ENCODE results near the gene DECR2. TPM values are rescaled to one million over a fixed set of nuclear protein-coding genes. Genes with fewer than 3 reads are reported as not detected.
"Not testable (repeated sequence)": the region's sequence is repeated elsewhere in the genome, so short reads cannot be mapped to it uniquely, and the experiment has no call there.

The DECR2 gene
- total RNA-seq, 1 donor from 2014 or later = 21.5 TPM

DNA sequence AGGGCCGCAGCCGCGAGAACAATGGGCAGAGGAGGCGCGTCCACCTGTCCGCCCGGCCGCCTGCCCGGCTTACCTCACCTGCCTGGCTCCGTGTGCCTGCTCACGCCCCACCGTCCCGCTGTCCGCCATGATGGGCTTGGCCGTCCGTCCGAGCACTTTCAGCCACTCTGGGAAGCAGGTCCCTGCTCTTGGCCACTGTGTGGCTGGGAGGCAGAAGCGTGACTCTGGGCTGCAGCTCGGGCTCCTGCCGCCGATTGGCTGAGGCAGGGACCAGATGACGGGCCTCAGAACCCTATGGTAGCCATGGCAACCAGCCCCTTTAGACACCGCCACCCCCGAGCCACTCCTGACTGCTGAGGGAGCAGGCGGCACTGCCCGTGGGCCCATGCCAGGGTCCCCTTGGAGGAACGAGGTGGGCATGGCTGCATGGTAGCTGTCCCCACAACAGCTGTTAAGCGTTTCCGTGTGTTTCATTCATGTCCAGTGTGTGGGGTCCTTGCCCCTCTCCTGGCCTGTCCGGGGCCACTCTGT, 40.3 kb upstream of the DECR2 start:
- H3K9me3 Mint-ChIP-seq = no peaks in the 10 kb centered on the region
- peaks cover 6% of the 10 kb centered on the region for H3K4me1 Mint-ChIP-seq (ENCODE audit: unreplicated experiment)
- no peak overlapping the region for H3K27ac Mint-ChIP-seq
- TF ChIP-seq, protein P1, sequence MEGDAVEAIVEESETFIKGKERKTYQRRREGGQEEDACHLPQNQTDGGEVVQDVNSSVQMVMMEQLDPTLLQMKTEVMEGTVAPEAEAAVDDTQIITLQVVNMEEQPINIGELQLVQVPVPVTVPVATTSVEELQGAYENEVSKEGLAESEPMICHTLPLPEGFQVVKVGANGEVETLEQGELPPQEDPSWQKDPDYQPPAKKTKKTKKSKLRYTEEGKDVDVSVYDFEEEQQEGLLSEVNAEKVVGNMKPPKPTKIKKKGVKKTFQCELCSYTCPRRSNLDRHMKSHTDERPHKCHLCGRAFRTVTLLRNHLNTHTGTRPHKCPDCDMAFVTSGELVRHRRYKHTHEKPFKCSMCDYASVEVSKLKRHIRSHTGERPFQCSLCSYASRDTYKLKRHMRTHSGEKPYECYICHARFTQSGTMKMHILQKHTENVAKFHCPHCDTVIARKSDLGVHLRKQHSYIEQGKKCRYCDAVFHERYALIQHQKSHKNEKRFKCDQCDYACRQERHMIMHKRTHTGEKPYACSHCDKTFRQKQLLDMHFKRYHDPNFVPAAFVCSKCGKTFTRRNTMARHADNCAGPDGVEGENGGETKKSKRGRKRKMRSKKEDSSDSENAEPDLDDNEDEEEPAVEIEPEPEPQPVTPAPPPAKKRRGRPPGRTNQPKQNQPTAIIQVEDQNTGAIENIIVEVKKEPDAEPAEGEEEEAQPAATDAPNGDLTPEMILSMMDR (conservative IDR thresholded peaks at IDR 0.05) = no peak
- peaks cover 3% of the 10 kb centered on the region for H3K27me3 Mint-ChIP-seq
- no peaks in the 10 kb centered on the region for H3K36me3 Mint-ChIP-seq
- no peak overlapping the region for H3K4me3 Mint-ChIP-seq
- DNase-seq (ENCODE audit: extremely low spot score, unreplicated experiment) = no peak

DNA sequence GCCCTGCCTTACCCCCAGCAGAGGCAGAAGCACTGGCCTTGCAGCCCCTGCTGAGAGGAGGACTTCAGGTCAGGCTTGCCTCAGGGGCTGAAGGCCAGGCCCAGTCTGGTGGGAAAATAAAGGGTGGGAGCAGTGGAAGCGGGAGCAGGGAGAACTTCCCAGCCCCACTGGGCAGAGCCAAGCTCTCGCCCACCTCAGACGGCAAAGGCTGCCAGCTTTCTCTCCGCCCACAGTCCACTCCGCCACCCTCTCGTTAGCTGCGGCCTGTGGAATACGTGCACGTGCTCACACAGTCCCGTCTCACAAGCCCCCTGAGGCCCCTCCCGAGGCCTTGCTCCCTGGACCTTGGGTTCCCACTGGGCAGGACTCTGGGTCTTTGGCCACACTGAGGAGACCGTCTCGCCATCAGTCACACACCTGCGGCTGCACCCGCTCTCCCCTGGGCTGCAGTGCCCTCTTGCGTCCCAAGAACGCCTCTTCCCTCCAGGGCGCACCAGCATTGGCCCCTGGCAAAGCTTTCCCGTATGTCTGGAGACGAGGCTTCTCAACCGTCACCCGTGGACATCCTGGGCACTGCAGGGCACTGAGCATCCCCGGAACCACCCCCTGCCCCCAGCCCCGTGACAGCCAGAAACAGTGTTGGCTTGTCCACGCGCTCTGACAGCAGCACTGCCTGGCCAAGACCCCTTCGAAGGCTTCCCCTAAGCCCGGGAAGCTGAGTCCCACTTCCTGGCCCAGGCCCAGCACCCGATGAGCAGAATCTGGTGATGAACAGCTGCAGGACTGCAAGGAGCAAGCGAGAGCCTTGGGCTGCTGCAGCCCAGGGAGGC, 39.6 kb upstream of the DECR2 start:
- H3K27me3 Mint-ChIP-seq = peaks cover 3% of the 10 kb centered on the region
- H3K4me3 Mint-ChIP-seq = no peak overlapping the region
- H3K27ac Mint-ChIP-seq = no peak overlapping the region
- TF ChIP-seq, protein P1 (conservative IDR thresholded peaks at IDR 0.05) = peak; percentile 83
- DNase-seq (ENCODE audit: extremely low spot score, unreplicated experiment) = no peak
- peaks cover 6% of the 10 kb centered on the region for H3K4me1 Mint-ChIP-seq (ENCODE audit: unreplicated experiment)
- H3K36me3 Mint-ChIP-seq = peaks cover 2% of the 10 kb centered on the region
- no peaks in the 10 kb centered on the region for H3K9me3 Mint-ChIP-seq

DNA sequence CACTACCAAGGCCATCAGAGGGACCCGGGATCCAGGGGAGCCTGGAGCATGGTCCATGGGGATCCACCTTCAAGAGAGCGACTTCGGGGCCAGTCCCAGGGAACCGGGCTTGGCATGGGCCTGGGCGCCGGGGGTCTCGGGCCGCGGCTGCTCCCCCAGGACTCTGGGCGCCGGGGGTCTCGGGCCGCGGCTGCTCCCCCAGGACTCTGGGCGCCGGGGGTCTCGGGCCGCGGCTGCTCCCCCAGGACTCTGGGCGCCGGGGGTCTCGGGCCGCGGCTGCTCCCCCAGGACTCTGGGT, 39.0 kb upstream of the DECR2 start:
- H3K4me1 Mint-ChIP-seq (ENCODE audit: unreplicated experiment); H3K4me3 Mint-ChIP-seq; DNase-seq (ENCODE audit: extremely low spot score, unreplicated experiment); H3K27me3 Mint-ChIP-seq; H3K9me3 Mint-ChIP-seq; H3K36me3 Mint-ChIP-seq; H3K27ac Mint-ChIP-seq: not testable (repeated sequence)

DNA sequence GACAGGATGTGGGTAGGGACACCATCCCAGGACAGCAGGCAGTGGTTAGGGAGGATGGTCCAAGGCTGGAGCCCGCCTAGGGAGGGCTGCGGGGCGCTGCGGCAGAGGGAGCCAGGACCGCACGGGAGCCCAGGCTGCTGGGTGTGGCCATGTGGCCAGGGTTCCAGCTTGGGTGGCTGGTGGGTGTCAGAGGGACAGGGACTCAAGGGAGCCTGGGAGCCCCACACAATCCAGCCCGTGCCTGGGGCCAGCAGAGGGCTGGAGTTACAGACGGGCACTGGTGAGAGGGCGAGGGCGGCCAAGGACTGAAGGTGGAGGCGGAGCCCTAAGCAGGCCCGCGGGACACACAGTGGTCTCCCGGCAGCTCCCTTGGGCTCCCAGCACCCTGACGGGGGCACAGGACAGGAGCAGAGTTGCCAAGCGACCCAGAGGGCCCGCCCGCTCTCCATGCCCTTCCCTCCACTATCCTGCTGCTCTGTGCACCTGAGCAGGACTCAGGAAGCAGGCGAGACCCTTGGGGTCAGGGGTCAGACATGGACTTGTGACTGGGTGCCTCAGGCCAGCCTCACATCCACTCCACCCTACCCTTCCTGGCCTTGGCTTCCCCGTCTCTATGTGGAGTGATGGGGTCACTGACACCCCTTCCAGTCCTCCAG, 38.4 kb upstream of the DECR2 start:
- peaks cover 6% of the 10 kb centered on the region for H3K4me1 Mint-ChIP-seq (ENCODE audit: unreplicated experiment)
- no peak for DNase-seq (ENCODE audit: extremely low spot score, unreplicated experiment)
- H3K36me3 Mint-ChIP-seq = peaks cover 3% of the 10 kb centered on the region
- TF ChIP-seq, protein P1 (conservative IDR thresholded peaks at IDR 0.05) = no peak
- H3K27ac Mint-ChIP-seq = no peak overlapping the region
- no peaks in the 10 kb centered on the region for H3K9me3 Mint-ChIP-seq
- peaks cover 3% of the 10 kb centered on the region for H3K27me3 Mint-ChIP-seq
- no peak overlapping the region for H3K4me3 Mint-ChIP-seq

DNA sequence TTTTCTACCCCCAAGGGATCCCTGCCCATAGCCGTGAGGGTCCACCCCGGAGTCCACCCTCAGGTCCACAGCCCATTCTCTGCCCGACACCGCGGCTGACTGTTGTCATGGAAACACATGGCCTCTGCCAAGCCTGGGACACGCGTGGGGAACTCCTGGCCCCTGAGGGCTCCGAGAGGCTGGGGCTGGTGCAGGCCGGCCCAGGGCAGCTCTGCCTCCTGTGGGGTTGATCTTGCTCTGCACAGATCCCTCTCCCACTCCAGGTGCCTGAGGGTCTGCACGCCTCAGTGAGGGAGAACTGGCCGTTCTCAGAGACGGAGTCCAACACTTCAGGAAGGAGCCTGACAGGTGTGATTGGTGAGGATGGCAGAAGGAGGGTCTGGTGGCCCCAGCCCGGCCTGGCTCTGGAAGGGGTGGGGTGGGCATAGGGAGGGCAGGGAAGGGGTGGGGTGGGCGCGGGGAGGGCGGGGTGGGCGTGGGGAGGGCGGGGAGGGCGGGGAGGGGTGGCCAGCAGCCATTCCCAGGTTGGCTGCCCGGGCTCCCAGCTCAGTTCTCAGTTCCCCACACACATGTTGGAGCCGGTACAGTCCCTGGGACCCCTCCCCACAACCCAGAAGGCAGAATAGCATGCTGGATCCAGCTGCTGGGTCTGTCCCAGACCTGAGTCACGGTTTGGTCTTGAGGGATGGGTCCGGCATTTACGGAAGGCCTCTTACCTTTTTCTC, 37.8 kb upstream of the DECR2 start:
- Mint-ChIP-seq H3K27me3 (peaks cover 3% of the 10 kb centered on the region), H3K27ac (no peak overlapping the region), H3K36me3 (peaks cover 3% of the 10 kb centered on the region), H3K4me3 (no peak overlapping the region), H3K4me1 (ENCODE audit: unreplicated experiment) (peaks cover 6% of the 10 kb centered on the region), H3K9me3 (no peaks in the 10 kb centered on the region)
- no peak for DNase-seq (ENCODE audit: extremely low spot score, unreplicated experiment)
- TF ChIP-seq, protein P1 (conservative IDR thresholded peaks at IDR 0.05) = no peak
